Transverse colon (tissue), 4 donors: ENCODE data around the gene DUSP12.

ENCODE experiments used
- CTCF ChIP-seq, 5 experiments: fragments of 200-600 bp in 3 of 5; fragments of 450-650 bp in 2 of 5; sonication (generic) in 3 of 5; IDR thresholded peaks; 1 replicate in 2 of 5; 2 replicates in 3 of 5; pipeline ENCODE4 v1.5.1; 2016 to 2017; ENCODE audit warnings: antibody characterized with exemption in 5 of 5, inconsistent platforms in 3 of 5, mild to moderate bottlenecking in 2 of 5, moderate library complexity in 1 of 5
- POLR2A ChIP-seq: fragments of 450-650 bp; IDR thresholded peaks from one replicate; pipeline ENCODE4 v1.6.1; 2016; ENCODE audit warnings: antibody characterized with exemption, mild to moderate bottlenecking, moderate library complexity
- POLR2AphosphoS5 ChIP-seq, 3 donors: sonication (generic); formaldehyde crosslinking; IDR thresholded peaks; one replicate each; pipeline ENCODE4 v1.6.1; 2016; ENCODE audit warnings: antibody characterized with exemption in 3 of 3

GRCh38 chr1:161791904-161792655, 42.5 kb downstream of the DUSP12 start:
- TF ChIP-seq POLR2A (no peak), CTCF (IDR thresholded peaks at IDR 0.05) (no peak), POLR2AphosphoS5 (IDR thresholded peaks at IDR 0.05) (no peak)
